CMK (cell line): ENCODE results near the gene RGPD6.
"Not testable (repeated sequence)": the region's sequence is repeated elsewhere in the genome, so short reads cannot be mapped to it uniquely, and the experiment has no call there.

Experiments
- DNase-seq: peaks from one replicate; pipeline ENCODE4 v3.0.0-alpha.2; 2010; ENCODE audit warnings: low read depth

The RGPD6 gene

DNA sequence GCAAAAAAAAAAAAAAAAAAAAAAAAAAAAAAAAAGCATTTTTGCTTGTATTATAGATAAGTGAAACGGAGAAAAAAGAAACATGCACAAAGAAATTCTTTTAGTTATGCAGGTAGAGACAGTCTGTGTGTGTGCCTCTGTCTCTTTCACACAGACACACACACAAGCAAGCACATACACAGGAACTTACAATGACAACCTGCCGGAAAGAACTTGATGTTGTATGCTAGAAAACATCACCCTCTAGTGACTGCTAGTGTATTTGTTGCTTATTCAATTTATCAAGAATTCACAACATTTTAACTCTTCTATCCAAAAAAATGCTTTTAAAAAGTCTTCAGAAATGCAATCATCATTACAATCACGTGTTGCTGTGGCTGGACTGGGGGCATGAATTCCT, 95.8 kb downstream of the RGPD6 start:
- DNase-seq: not testable (repeated sequence)

DNA sequence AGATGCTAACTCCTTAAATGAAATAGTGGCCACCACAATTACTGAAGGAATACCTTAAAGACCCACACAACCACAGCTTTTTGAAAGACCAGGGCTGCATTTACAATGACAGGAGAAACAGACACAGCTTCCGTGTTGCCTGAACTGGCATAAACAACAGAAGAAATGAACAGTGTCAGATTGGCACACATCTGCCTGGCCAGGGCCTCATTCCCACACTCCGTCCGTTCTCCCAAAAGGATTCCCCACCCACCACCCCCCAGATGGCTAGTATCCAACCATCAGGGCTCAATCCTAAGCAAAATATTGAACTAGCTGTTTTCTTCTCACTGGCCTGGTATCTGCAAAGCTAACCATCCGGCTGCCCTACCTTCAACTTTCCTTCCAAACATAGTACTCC, 96.9 kb downstream of the RGPD6 start:
- not testable (repeated sequence) for DNase-seq

DNA sequence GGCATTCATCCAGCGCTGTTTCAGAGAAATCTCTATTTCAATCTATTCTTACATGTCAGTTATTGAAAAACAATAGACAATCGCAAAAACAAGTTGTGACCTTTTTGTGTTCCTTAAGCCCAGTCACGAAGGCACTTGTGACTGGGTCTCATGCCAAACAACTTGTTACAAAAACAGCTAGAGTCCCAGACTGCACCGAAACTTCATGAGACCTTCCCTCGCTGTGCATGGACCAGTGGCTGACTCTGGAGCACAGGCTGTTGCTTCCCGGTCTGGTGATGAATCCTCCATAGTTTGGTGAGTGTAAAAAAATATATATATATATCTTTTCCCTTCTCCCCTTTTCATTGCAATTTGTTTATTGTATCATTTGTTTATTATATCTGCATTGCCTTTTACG, 99.7 kb downstream of the RGPD6 start:
- DNase-seq: not testable (repeated sequence)

- DNase-seq: not testable (repeated sequence)
Observed at GRCh38 chr2:110476952-110477351, 100.1 kb downstream of the RGPD6 start.

DNA sequence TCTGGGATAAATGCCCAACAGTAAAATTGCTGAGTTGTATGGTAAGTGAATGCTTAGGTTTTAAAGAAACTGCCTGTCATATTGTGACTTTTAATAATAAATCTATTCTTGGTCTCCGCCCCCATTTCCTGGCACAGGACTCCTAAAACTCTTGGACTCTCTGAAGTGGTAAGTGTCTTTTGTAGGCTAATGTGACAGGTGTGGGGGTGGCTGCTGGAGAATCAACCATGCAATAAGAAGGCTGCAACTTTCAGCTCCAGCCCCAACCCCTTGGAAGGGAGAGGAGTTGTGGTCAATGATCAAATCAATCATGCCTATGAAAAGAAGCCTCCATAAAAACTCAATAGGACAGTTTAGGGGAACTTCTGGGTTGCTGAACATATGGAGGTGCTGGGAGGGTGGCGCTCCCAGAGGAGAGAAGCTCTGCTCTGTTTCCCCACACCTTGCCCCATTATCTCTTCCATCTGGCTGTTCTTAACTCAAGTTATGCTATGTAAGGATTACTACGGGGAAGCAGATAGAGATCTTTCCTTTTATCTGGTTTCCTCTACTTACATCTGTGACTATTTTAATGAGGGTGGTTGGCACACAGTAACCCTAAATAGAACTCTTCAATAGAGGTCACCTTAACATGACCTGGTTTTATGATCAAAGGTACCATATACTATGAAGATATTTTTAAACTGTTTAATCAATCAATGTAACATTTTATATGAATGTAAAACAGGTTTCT, 101.2 kb downstream of the RGPD6 start:
- DNase-seq: not testable (repeated sequence)

DNA sequence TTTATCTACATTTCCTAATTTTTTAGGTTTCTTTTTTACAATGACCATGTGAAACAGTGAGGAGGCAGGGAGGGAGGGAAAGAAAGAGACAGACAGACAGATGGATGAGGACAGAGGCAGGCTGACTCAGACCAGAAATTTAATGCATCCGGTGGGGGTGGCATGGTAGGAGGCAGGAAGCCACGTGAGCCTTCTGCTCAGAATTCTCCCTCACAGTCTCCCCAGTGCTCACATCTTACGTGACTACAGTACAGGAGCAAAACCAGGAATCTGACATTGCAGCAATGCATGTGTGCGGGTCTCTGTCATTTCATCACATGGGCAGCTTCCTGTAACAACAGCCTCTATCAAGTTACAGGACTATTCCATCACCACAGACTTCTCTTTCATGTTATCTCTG, 102.1 kb downstream of the RGPD6 start:
- not testable (repeated sequence) for DNase-seq

- DNase-seq: not testable (repeated sequence)
Observed at GRCh38 chr2:110473059-110473358, 104.0 kb downstream of the RGPD6 start.

DNA sequence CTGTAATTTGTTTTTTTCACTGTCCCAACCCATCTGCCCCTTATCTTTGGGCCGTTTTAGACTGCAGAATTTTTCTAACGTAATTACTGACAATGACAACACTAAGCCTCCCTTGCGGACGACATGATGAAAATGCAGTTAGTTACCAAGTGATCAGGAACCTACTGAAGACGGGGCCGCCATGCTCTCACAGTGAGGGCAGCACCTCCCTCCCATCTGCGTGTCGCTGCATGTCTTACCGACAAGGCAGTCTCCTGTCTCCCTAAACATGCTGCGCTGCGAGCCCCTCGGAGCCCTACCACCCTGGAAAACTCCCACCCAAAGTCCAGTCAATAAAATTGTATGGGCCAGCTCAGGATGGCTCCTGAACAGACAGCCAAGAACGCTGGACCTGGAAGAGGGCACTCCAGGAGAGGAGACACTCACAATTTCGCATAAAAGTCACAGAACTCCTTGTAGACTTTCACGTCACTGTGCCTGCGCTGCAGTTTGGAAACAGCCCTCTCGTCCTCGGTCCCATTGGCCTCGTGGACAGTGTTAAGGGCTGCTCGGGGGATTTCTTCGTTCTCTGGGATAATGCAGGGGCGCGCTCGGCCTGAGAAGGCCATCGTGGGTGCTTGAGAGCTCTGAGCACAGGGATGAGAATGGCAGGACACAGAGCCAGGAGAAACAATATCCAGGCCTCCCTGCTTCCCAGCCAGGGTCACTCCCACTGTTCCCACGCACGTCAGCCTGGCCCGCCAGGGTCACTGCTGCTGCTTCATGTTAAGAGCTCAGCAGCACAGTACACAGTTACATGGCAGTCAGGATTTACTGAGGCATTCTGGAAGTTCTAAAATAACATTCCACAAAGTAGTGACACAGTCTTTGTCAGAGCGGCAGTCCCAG, 104.6 kb downstream of the RGPD6 start, which contains the start of gene LIMS4:
Gene LIMS4 (minus strand): TSS at position 646 of the 888 bp plus-strand sequence. CDS start 38 bp downstream, at position 608.
- not testable (repeated sequence) for DNase-seq

GRCh38 chr2:110468921-110469320, 108.1 kb downstream of the RGPD6 start:
- not testable (repeated sequence) for DNase-seq

- not testable (repeated sequence) for DNase-seq
Observed at GRCh38 chr2:110465312-110465711, 111.7 kb downstream of the RGPD6 start.
